ENCODE data around the gene FAM153A.
"Not testable (repeated sequence)": the region's sequence is repeated elsewhere in the genome, so short reads cannot be mapped to it uniquely, and the experiment has no call there.

GRCh38 chr5:177688091-177688490 lies 94.6 kb downstream of the FAM153A start:
- not testable (repeated sequence) for TF ChIP-seq EZH2 (IDR thresholded peaks at IDR 0.05; ENCODE audit: insufficient read depth, poor library complexity, severe bottlenecking); EZH2phosphoT487 (IDR thresholded peaks at IDR 0.05; ENCODE audit: insufficient read depth, low read depth)
